GM19351 (cell line): ENCODE data around the gene NIBAN1.
A peak's percentile ranks its signal among the peaks of the same experiment; 100 is the strongest.
"Not testable (repeated sequence)": the region's sequence is repeated elsewhere in the genome, so short reads cannot be mapped to it uniquely, and the experiment has no call there.

ENCODE experiments used
- ATAC-seq: cut with Tn5 transposase; IDR thresholded peaks from one replicate; pipeline ENCODE4 v1.9.1; 2021; ENCODE audit warnings: mild to moderate bottlenecking, moderate library complexity; ENCODE audit not compliant: unreplicated experiment

NIBAN1 gene

GRCh38 chr1:184973272-184974055, 844 bp downstream of the NIBAN1 start:
- peak; percentile 47 for ATAC-seq

DNA sequence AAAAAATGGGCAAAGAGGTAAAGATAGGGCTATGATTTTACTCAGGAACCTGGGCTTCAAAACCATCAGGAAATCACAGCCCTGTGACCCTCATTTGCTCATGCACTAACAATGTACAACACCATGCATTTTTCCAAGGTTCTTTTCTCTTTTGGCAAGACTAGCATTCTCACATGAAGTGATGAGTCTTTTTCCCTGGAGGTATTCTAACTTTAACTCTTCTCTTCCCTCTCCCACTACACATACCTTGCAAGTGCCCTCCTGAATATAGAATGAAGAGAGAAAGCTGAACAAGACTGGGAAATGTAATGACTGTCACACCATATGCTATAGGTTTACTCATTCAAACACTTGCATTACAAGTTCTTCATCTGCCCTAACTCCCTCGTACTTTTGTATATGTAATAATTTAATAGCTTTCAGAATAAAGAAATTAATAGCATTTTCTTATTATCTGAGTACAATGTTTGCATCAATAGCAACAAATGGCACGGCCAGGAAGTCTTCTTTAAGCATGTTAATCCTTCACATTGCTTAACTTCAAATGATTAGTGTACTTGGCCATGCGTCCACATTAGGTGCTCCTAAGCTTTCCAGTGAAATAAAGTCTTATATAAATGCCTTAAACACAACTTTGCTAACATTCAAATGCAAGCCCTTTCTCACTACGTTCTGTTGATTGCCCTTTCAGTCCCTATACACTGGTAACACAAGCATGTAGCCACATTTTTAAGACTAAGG, 1.8 kb downstream of the NIBAN1 start:
- ATAC-seq = no peak

DNA sequence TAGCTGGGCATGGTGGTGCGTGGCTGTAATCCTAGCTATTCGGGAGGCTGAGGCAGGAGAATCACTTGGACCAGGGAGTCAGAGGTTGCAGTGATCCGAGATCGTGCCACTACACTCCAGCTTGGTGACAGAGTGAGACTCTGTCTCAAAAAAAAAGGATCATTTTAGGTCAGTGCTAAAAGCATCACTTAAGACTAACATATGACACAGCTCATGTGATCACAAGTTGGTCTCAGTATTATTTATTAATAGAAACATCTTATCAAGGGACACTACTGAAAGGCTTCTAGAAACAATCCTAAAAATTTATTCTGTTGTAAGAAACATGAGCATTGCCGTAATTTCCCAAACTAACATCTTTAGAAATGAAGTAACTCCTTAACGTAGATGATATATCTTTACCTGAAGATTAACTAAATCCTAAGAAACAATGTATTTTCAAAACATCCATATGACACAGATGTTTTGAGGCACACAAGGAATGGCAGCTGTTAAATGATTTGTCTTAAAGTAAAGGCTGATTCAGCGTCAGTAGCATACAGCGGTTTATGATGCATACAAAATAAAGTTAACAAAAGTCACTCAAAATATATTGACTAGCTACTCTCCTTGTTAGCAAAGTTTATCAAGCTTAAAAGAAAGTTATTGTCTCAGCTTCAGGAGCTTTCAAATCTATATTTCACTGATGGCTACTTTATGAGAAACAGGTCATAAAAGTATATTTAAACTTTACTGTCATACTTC, 2.6 kb downstream of the NIBAN1 start:
- no peak for ATAC-seq

GRCh38 chr1:184970691-184971161, 3.6 kb downstream of the NIBAN1 start:
- no peak for ATAC-seq

DNA sequence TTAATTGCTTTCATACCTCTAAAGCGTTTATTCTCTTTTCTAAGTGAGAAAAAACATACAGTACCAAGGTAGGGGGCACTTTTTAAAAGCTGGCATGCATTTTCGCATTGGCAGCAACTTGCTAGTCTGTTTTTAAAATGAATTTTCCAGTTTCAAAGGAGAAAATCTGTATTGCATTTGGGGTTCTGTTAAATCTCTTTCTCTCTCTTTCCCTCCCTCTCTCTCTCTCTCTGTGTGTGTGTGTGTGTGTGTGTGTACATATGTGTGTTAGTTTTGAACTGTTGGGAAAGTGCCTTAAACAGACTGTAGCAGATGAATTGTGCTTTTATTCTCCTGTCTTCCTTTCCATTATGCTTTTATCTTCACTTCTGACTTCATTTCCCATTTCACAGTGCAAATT, 7.3 kb downstream of the NIBAN1 start:
- no peak for ATAC-seq

GRCh38 chr1:184965944-184966860, 8.1 kb downstream of the NIBAN1 start:
- no peak for ATAC-seq

- ATAC-seq = no peak
Observed at GRCh38 chr1:184965439-184965838, 8.9 kb downstream of the NIBAN1 start.

- no peak for ATAC-seq
Observed at GRCh38 chr1:184959626-184960025, 14.7 kb downstream of the NIBAN1 start.

DNA sequence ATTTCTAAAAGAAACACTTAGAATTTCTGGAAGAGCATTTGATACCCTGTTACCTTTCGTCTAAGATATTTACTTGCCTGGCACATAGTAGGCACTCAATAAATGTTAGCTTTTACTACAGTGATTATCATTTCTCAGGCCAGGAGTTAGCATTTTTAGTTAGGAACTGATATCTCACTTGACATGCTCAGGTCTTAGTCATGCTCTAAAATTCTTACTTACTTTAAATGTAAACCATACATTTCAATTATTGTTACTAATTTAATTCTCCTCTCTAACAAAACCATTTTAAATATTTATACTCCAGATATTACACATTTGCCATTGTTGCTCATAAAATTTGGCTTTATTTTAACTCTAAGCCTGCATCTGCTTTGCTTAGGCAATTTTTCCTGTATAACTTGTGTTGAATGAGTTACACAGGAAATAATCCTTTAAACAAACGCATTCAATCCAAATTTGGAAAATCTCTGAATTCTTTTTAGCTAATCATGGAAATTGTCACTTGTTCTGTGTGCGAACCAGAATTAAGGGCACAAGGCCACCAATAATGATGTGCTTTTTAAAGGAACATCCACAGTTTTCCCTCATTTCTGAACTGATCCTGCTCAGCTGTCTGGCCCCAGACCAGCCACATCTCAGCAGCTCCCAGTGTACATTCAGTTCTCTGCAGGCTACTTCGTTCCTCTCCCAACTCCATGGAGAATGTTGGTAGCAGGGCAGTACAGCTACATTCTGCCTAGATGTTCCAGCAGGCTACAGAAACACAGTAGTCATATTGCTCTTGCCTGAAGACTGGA, 15.6 kb downstream of the NIBAN1 start:
- ATAC-seq = no peak

GRCh38 chr1:184957901-184958300, 16.4 kb downstream of the NIBAN1 start:
- not testable (repeated sequence) for ATAC-seq

DNA sequence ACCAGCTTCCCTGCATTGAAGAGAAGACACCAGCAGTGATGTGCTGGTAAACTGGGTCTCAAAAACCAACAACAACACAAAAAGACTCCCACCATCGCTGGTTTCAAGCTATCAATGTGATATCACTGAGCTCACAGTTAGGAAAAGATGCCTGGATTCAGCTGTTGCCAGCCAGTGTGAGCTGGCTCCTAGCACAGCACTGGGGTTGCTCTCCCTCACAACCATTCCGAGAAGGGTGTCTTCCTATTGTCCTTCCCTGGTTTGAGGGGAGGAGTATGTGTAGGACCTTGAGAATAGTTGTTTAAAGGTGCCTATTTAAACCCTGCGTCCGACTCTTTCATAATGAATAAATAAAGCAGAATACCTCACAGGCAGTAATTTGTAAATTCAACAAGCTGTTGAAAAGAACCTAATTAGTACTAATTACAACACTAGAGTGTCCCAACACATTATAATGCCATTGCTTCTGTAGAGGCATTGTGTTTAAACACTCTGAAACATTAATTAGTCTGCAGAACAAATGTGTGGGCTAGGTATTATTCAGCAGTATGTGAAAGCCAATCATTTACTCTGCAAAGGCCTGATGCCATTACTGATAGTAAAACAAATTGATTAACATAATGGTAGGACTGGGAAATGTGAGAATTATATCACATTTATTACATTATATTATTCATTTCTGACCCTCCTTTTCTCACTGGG, 17.2 kb downstream of the NIBAN1 start:
- ATAC-seq = no peak

DNA sequence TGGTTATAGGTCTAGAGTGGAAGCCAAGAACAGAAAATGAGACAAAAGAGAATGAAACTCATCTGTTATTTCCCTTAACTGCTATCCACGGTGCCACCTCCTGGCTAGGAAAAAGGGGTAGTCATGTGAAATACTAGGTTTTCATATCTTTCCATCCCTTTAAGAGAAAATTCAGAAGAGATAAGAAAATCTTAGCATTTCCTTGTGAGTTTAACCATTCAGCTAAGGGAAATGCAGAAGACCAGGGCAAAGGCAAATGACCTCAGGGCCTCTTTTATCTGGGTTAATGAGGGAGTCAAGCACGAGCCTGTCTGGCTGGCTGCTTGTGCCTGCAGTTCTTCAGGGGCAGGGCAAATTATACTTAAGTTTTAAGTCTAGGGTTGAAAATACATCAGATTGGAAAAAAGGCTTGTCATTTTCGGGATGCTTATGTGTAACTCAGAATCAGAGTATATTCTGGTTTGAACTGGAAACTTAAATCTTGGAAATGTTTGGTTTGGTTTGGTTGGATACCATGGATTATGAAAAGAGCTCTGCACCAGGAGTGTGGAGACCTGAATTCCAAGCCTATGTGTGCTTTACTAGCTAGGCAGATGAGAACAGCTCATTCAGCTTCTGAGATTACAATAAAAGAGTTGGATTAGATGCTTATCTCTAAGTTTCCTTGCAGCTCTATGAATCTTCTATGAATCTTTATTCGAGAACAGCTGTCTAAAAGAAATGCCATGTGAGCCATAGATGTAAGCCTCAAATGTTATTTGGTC, 19.9 kb downstream of the NIBAN1 start:
- ATAC-seq = no peak

DNA sequence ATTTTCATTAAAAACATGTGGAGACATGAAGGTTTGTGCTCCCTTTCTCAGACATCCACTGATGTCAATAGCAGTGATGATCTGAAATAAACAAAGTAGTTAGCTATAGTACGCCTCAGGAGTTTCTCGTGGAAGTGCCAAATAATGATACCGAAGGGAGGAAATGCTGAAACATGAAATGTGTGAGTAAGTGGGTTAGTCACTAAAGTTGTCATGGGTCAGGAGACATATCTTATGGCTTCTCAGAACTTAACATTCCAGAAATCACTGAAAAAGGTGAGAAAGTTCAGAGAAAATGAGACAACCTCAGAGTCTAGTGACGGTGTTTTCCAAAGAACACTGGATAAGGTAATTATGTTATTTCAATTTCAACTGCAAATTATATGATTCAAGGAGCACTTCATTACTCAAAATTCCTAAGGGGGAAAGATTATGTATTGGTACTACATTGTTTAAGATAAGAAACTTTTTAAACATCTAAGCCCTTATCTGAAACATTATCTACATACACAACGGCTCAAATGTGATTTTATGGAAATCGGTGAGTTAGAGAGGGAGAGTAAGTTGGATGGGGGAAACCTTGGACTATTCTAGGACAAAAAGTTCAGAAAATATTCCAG, 20.6 kb downstream of the NIBAN1 start:
- no peak for ATAC-seq

DNA sequence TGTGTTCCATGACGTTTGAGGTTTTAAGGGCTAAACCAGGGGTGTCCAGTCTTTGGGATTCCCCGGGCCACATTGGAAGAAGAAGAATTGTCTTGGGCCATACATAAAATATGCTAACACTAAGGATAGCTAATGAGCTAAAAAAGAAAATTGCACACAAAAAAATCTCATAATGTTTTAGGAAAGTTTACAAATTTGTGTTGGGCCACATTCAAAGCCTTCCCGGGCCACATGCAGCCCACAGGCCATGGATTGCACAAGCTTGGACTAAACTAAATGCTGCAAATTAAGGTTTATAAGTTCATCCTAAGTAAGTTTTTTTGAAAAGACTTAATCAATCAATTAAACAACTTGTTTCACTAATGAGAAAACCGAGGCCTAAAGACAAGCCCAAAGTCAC, 21.9 kb downstream of the NIBAN1 start:
- ATAC-seq = no peak

GRCh38 chr1:184951788-184952187, 22.5 kb downstream of the NIBAN1 start:
- no peak for ATAC-seq

- no peak for ATAC-seq
Observed at GRCh38 chr1:184950906-184951305, 23.4 kb downstream of the NIBAN1 start.

- ATAC-seq = no peak
Observed at GRCh38 chr1:184950227-184950626, 24.1 kb downstream of the NIBAN1 start.
